MCF 10A (cell line): ENCODE measurements around the gene PLET1. TPM values are rescaled to one million over a fixed set of nuclear protein-coding genes. Genes with fewer than 3 reads are reported as not detected.

ENCODE experiments used
- BruUV-seq: library from RNA; stranded (reverse); fragments of 400-500 nt; replicated peaks from 2 replicates; lab custom pipeline; 2021; lab: Mats Ljungman, UMichigan
- CTCF ChIA-PET: fragments of 300-600 bp; sonication (Branson Sonifier 250); formaldehyde crosslinking; extraction: SDS; loops from one replicate; lab custom pipeline; 2021; ENCODE audit warnings: antibody characterized with exemption, inconsistent platforms; lab: Yijun Ruan, JAX
- POLR2A ChIA-PET: fragments of 300-600, 350-650 bp; sonication (Branson Sonifier 250); formaldehyde crosslinking; extraction: SDS; loops from one replicate; lab custom pipeline; 2020; ENCODE audit warnings: antibody characterized with exemption, inconsistent platforms; lab: Yijun Ruan, JAX
- DNase-seq: peaks from one replicate; pipeline ENCODE4 v3.0.0-alpha.2; 2018; ENCODE audit not compliant: unreplicated experiment
- H3K27ac Mint-ChIP-seq: one replicate; pipeline ENCODE4 v1.8.0; 2022; ENCODE audit warnings: mild to moderate bottlenecking, low read depth, mixed read lengths; ENCODE audit not compliant: unreplicated experiment
- H3K27me3 Mint-ChIP-seq: one replicate; pipeline ENCODE4 v1.8.0; 2022; ENCODE audit warnings: mixed read lengths; ENCODE audit not compliant: insufficient read depth, unreplicated experiment
- H3K36me3 Mint-ChIP-seq: one replicate; pipeline ENCODE4 v1.8.0; 2022; ENCODE audit warnings: mild to moderate bottlenecking, moderate library complexity, mixed read lengths; ENCODE audit not compliant: insufficient read depth, unreplicated experiment
- H3K4me1 Mint-ChIP-seq: one replicate; pipeline ENCODE4 v1.8.0; 2022; ENCODE audit warnings: mixed read lengths; ENCODE audit not compliant: insufficient read depth, unreplicated experiment
- H3K4me3 Mint-ChIP-seq: one replicate; pipeline ENCODE4 v1.8.0; 2022; ENCODE audit warnings: mild to moderate bottlenecking, moderate library complexity, mixed read lengths; ENCODE audit not compliant: unreplicated experiment
- H3K9me3 Mint-ChIP-seq: one replicate; pipeline ENCODE4 v1.8.0; 2022; ENCODE audit warnings: mixed read lengths; ENCODE audit not compliant: unreplicated experiment
- CTCF ChIP-seq: fragments of 200-600 bp; IDR thresholded peaks from one replicate; pipeline ENCODE4 v1.8.0; 2022; ENCODE audit warnings: antibody characterized with exemption, mild to moderate bottlenecking; ENCODE audit not compliant: unreplicated experiment
- intact Hi-C: fragments of 100-400 bp; cut with micrococcal nuclease; formaldehyde crosslinking; loops from 2 replicates; pipeline ENCODE4 v1.14.1; 2022
- total RNA-seq: library from RNA; stranded (reverse); gene quantifications from 2 replicates; pipeline ENCODE4 v1.2.3, GENCODE V29; 2022

The PLET1 gene
- total RNA-seq, 1 experiment from 2014 or later: not detected

GRCh38 chr11:112288021-112288420 lies 27.4 kb upstream of the PLET1 start:
- ChIA-PET CTCF (interaction anchor here (0.6 to 18.2 kb wide), 15 partner anchors 9 to 1001 kb away, joined by 3 to 428 read pairs (median 4); partner anchors contain the start of gene PTS), POLR2A (interaction anchor here (0.6 to 1.6 kb wide), 3 partner anchors 19 to 114 kb away, joined by 3 to 4 read pairs (median 3); no protein-coding TSS in a partner anchor)
- intact Hi-C loops: no loop called here
- Mint-ChIP-seq H3K27me3 (peaks cover 11% of the 10 kb centered on the region), H3K4me1 (peaks cover 5% of the 10 kb centered on the region), H3K9me3 (no peaks in the 10 kb centered on the region), H3K27ac (no peak overlapping the region), H3K4me3 (no peak overlapping the region), H3K36me3 (peaks cover 5% of the 10 kb centered on the region)
- TF ChIP-seq CTCF: no peak
- BruUV-seq: no TSS peak
- DNase-seq: no peak

DNA sequence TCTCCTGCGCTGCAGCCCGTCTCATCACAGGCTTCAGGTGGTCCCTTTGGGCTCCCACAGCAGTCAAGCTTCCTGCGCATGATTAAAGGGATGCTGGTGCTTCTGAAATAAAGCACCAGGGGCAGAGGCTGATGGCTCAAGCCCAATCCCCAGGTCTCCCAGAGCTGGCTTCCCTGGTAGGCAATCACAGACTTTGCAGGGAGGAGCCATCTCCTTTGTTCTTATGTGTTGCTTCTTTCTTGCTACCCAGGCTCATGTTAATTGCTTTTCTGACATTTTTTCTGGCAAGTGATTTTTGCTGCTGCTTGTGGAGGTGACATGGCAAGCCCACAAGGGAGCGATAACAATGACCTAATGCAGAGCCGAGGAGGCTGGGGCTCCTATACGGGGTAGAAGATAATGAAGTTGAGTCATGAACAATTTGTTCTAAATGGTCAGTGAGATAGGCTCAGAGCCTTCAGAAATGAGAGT lies 25.2 kb upstream of the PLET1 start:
- no peak overlapping the region for H3K4me3 Mint-ChIP-seq
- no peaks in the 10 kb centered on the region for H3K9me3 Mint-ChIP-seq
- BruUV-seq: no TSS peak
- TF ChIP-seq CTCF: no peak
- no peak for DNase-seq
- peaks cover 11% of the 10 kb centered on the region for H3K27me3 Mint-ChIP-seq
- ChIA-PET CTCF (interaction anchor here (0.6 to 18.2 kb wide), 5 partner anchors 14 to 829 kb away, joined by 3 to 428 read pairs (median 4); partner anchors contain the start of gene PTS), POLR2A (interaction anchor here (1.5 kb wide), 1 partner anchor 8 kb away, joined by 4 read pairs; no protein-coding TSS in a partner anchor)
- H3K36me3 Mint-ChIP-seq: no peaks in the 10 kb centered on the region
- no peak overlapping the region for H3K27ac Mint-ChIP-seq
- intact Hi-C loops: no loop called here
- H3K4me1 Mint-ChIP-seq: peaks cover 5% of the 10 kb centered on the region

GRCh38 chr11:112281726-112282125 lies 21.1 kb upstream of the PLET1 start:
- Mint-ChIP-seq H3K9me3 (no peaks in the 10 kb centered on the region), H3K27ac (no peak overlapping the region), H3K27me3 (peaks cover 11% of the 10 kb centered on the region), H3K4me3 (no peak overlapping the region), H3K4me1 (peaks cover 5% of the 10 kb centered on the region), H3K36me3 (no peaks in the 10 kb centered on the region)
- intact Hi-C loops: no loop called here
- ChIA-PET CTCF (interaction anchor here (0.6 to 18.2 kb wide), 11 partner anchors 29 to 673 kb away, joined by 3 to 428 read pairs (median 4); partner anchors contain the start of gene PTS), POLR2A (interaction anchor here (0.6 to 3.4 kb wide), 4 partner anchors 12 to 960 kb away, joined by 3 to 17 read pairs (median 4); no protein-coding TSS in a partner anchor)
- BruUV-seq: no TSS peak
- no peak for TF ChIP-seq CTCF
- no peak for DNase-seq

- TF ChIP-seq CTCF: peak; percentile 50
- DNase-seq: peak; percentile 85
- no peak overlapping the region for H3K27ac Mint-ChIP-seq
- H3K27me3 Mint-ChIP-seq: peaks cover 5% of the 10 kb centered on the region
- H3K4me1 Mint-ChIP-seq: peaks cover 5% of the 10 kb centered on the region
- H3K36me3 Mint-ChIP-seq: no peaks in the 10 kb centered on the region
- no TSS peak for BruUV-seq
- no peaks in the 10 kb centered on the region for H3K9me3 Mint-ChIP-seq
- ChIA-PET CTCF (interaction anchor here (0.6 to 18.2 kb wide), 64 partner anchors 9 to 1465 kb away, joined by 3 to 428 read pairs (median 4); partner anchors contain the start of genes IL18 and PTS), POLR2A (interaction anchor here (0.6 to 3.4 kb wide), 7 partner anchors 54 to 1253 kb away, joined by 3 to 17 read pairs (median 7); partner anchors contain the start of genes SDHD and TIMM8B)
- intact Hi-C loops: loop anchor here (1.0 kb wide), 4 partner anchors 61 to 194 kb away; partner anchors contain the start of genes BCO2, SDHD and TIMM8B
- H3K4me3 Mint-ChIP-seq: peak overlapping the region; percentile 78
Observed at GRCh38 chr11:112280268-112281126, 19.8 kb upstream of the PLET1 start.
